Measurements from ENCODE around the gene CNTNAP5. TPM values are rescaled to one million over a fixed set of nuclear protein-coding genes. Genes with fewer than 3 reads are reported as not detected.

CNTNAP5 gene
- total RNA-seq, 1 experiment from 2014 or later, result 0.48 TPM

GRCh38 chr2:124647663-124648062 lies 622.6 kb downstream of the CNTNAP5 start:
- H3K27ac Mint-ChIP-seq, result no peak overlapping the region
- no peak overlapping the region for H3K14ac ChIP-seq (ENCODE audit: insufficient read depth, low read length)
- H3K4ac ChIP-seq (ENCODE audit: low read depth, low read length), result no peak overlapping the region
- H2BK20ac ChIP-seq (ENCODE audit: low read depth, low read length, poor library complexity, severe bottlenecking), result no peak overlapping the region
- H2BK15ac ChIP-seq (ENCODE audit: low read depth, low read length), result no peak overlapping the region
- TF ChIP-seq, protein P1, sequence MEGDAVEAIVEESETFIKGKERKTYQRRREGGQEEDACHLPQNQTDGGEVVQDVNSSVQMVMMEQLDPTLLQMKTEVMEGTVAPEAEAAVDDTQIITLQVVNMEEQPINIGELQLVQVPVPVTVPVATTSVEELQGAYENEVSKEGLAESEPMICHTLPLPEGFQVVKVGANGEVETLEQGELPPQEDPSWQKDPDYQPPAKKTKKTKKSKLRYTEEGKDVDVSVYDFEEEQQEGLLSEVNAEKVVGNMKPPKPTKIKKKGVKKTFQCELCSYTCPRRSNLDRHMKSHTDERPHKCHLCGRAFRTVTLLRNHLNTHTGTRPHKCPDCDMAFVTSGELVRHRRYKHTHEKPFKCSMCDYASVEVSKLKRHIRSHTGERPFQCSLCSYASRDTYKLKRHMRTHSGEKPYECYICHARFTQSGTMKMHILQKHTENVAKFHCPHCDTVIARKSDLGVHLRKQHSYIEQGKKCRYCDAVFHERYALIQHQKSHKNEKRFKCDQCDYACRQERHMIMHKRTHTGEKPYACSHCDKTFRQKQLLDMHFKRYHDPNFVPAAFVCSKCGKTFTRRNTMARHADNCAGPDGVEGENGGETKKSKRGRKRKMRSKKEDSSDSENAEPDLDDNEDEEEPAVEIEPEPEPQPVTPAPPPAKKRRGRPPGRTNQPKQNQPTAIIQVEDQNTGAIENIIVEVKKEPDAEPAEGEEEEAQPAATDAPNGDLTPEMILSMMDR (conservative IDR thresholded peaks at IDR 0.05), result no peak
- H3K9me3 ChIP-seq (ENCODE audit: control insufficient read depth, low read depth, low read length), result no peaks in the 10 kb centered on the region
- H3K9ac ChIP-seq (ENCODE audit: extremely low read depth, insufficient read length, low read length), result no peak overlapping the region
- H3K9me3 Mint-ChIP-seq, result no peaks in the 10 kb centered on the region; a peak in 1 of 5 replicates
- no peak overlapping the region for H4K5ac ChIP-seq (ENCODE audit: insufficient read length, low read depth, low read length)
- no peak overlapping the region for H2BK5ac ChIP-seq (ENCODE audit: insufficient read length, low read length)
- H3K27me3 ChIP-seq (ENCODE audit: insufficient read depth, low read length), result no peaks in the 10 kb centered on the region
- H3T11ph ChIP-seq (ENCODE audit: low read length), result no peak overlapping the region
- H3K4me1 Mint-ChIP-seq, result peaks cover 11 to 21% of the 10 kb centered on the region in 2 experiments
- H2BK120ac ChIP-seq (ENCODE audit: low read depth, low read length, poor library complexity, severe bottlenecking), result no peak overlapping the region
- H3K4me3 Mint-ChIP-seq, result no peak overlapping the region
- WGBS (ENCODE audit: extremely low coverage, insufficient read length, low lambda C conversion rate), result no CpG with 5 or more reads among the region's 12 CpGs
- H3K4me1 ChIP-seq (ENCODE audit: insufficient read depth, low read length), result no peaks in the 10 kb centered on the region
- no peaks in the 10 kb centered on the region for H3K36me3 Mint-ChIP-seq (ENCODE audit: insufficient read depth in 1 of 3, low read depth in 3 of 3)
- no peak overlapping the region for H3K23ac ChIP-seq (ENCODE audit: insufficient read length, low read depth, low read length)
- H3K27me3 Mint-ChIP-seq (ENCODE audit: low read depth), result no peaks in the 10 kb centered on the region
- H3K56ac ChIP-seq (ENCODE audit: insufficient read length, low read depth, low read length), result no peak overlapping the region
- H3K27ac ChIP-seq (ENCODE audit: insufficient read length, low read depth, low read length), result no peak overlapping the region
- H4K91ac ChIP-seq (ENCODE audit: insufficient read length, low read depth, low read length), result no peak overlapping the region
- H2AFZ ChIP-seq (ENCODE audit: low read length), result no peak overlapping the region
- H3K4me2 ChIP-seq (ENCODE audit: insufficient read depth, insufficient read length, low read length), result no peak overlapping the region
- H3K18ac ChIP-seq (ENCODE audit: insufficient read length, low read depth, low read length), result no peak overlapping the region
- no peaks in the 10 kb centered on the region for H3K79me2 ChIP-seq (ENCODE audit: insufficient read depth, low read length)
- H3K23me2 ChIP-seq (ENCODE audit: insufficient read length, low read depth, low read length, poor library complexity, severe bottlenecking), result no peaks in the 10 kb centered on the region
- no peak overlapping the region for H2AK5ac ChIP-seq (ENCODE audit: insufficient read length, low read length)
- H4K20me1 ChIP-seq (ENCODE audit: control insufficient read depth, insufficient read depth, insufficient read length), result no peaks in the 10 kb centered on the region
- DNase-seq, result no peak
- no peak overlapping the region for H2BK12ac ChIP-seq (ENCODE audit: insufficient read length, low read depth, low read length)
- H3K79me1 ChIP-seq (ENCODE audit: insufficient read depth, low read depth, low read length, poor library complexity, severe bottlenecking), result no peaks in the 10 kb centered on the region
- no peak overlapping the region for H4K8ac ChIP-seq (replicated peaks; ENCODE audit: insufficient read length, low read depth, low read length)
